Panc1 (cell line): ENCODE measurements around the gene CAPN8. TPM values are rescaled to one million over a fixed set of nuclear protein-coding genes. Genes with fewer than 3 reads are reported as not detected.

Experiments used
- ATAC-seq: fragments of 200-7000 bp; cut with Tn5 transposase; 2 replicates; pipeline ENCODE4 v1.9.1; 2020; ENCODE audit warnings: mild to moderate bottlenecking, moderate library complexity
- BruUV-seq: library from RNA; stranded (reverse); fragments of 400-500 nt; replicated peaks from 2 replicates; lab custom pipeline; 2021; lab: Mats Ljungman, UMichigan
- CTCF ChIA-PET: fragments of 300-600 bp; sonication (Branson Sonifier 250); formaldehyde crosslinking; loops from one replicate; lab custom pipeline; 2022; ENCODE audit warnings: antibody characterized with exemption; lab: Charles Lee
- POLR2A ChIA-PET: fragments of 300-600 bp; sonication (Branson Sonifier 250); formaldehyde crosslinking; loops from one replicate; lab custom pipeline; 2022; ENCODE audit warnings: antibody characterized with exemption; lab: Charles Lee
- DNase-seq: peaks from one replicate; pipeline ENCODE4 v3.0.0-alpha.2; 2010; ENCODE audit warnings: low read depth, low spot score
- H3K27ac ChIP-seq: 2 replicates; pipeline ENCODE4 v1.5.1; 2011; ENCODE audit warnings: mild to moderate bottlenecking, low read length, inconsistent platforms
- H3K27me3 ChIP-seq: fragments of 200-500 bp; sonication (Bioruptor generic); 2 replicates; pipeline ENCODE4 v1.6.0; 2014; ENCODE audit warnings: low read length, inconsistent platforms; ENCODE audit not compliant: control insufficient read depth, insufficient read depth
- H3K36me3 ChIP-seq: fragments of 200-500 bp; sonication (Bioruptor generic); 2 replicates; pipeline ENCODE4 v1.5.1; 2014; ENCODE audit warnings: inconsistent platforms, mild to moderate bottlenecking, low read length, moderate library complexity; ENCODE audit not compliant: control insufficient read depth, insufficient read depth
- H3K4me1 ChIP-seq: 2 replicates; pipeline ENCODE4 v1.5.1; 2011; ENCODE audit warnings: inconsistent platforms, mild to moderate bottlenecking, low read length, moderate library complexity; ENCODE audit not compliant: control insufficient read depth, insufficient read depth
- H3K4me3 ChIP-seq, 2 experiments: 2 replicates each; pipeline ENCODE4 v1.5.1; 2011 to 2012; ENCODE audit warnings: low read depth in 2 of 2, low read length in 2 of 2, mild to moderate bottlenecking in 2 of 2, inconsistent platforms in 1 of 2, moderate library complexity in 1 of 2
- H3K9me3 ChIP-seq: fragments of 200-500 bp; sonication (Bioruptor generic); 2 replicates; pipeline ENCODE4 v1.5.1; 2014; ENCODE audit warnings: low read depth, mild to moderate bottlenecking, inconsistent platforms, low read length, moderate library complexity; ENCODE audit not compliant: control insufficient read depth, insufficient read depth
- POLR2AphosphoS5 ChIP-seq: IDR thresholded peaks from 2 replicates; pipeline ENCODE4 v1.6.1; 2012; ENCODE audit warnings: mild to moderate bottlenecking, low read depth, low read length, moderate library complexity
- SIN3A ChIP-seq: IDR thresholded peaks from 2 replicates; pipeline ENCODE4 v1.6.1; 2012; ENCODE audit warnings: low read depth, mild to moderate bottlenecking, low read length, moderate library complexity, borderline replicate concordance; ENCODE audit not compliant: insufficient read depth
- TCF7L2 ChIP-seq: IDR thresholded peaks from 2 replicates; pipeline ENCODE4 v1.6.1; 2011; ENCODE audit warnings: mild to moderate bottlenecking, low read depth, low read length, inconsistent platforms
- in situ Hi-C: cut with HindIII; loops from 2 replicates; pipeline ENCODE4 v1.10.0; 2016; ENCODE audit warnings: low sequenced_read_pairs, low pct_unique_long_range_greater_than_20kb
- intact Hi-C: fragments of 100-400 bp; cut with micrococcal nuclease; formaldehyde crosslinking; loops from one replicate; pipeline ENCODE4 v1.10.0; 2022; ENCODE audit not compliant: unreplicated experiment
- total RNA-seq: library from RNA; stranded (reverse); gene quantifications from one replicate; pipeline ENCODE4 v1.2.1, GENCODE V29; 2021; ENCODE audit not compliant: unreplicated experiment
- TF ChIP-seq, protein P1 (sequence below), 2 experiments: IDR thresholded peaks; 2 replicates each; pipeline ENCODE4 v1.6.1; 2011 to 2012; ENCODE audit warnings: low read depth in 2 of 2, control low read depth in 1 of 2, low read length in 1 of 2, mild to moderate bottlenecking in 1 of 2, moderate library complexity in 1 of 2; ENCODE audit not compliant: insufficient read depth in 1 of 2
- TF ChIP-seq, protein P2 (sequence below): fragments of 450-650 bp; IDR thresholded peaks from 2 replicates; pipeline ENCODE4 v1.5.1; 2017; ENCODE audit warnings: mild to moderate bottlenecking

CAPN8 gene
- total RNA-seq, 1 experiment from 2014 or later: 0.28 TPM

DNA sequence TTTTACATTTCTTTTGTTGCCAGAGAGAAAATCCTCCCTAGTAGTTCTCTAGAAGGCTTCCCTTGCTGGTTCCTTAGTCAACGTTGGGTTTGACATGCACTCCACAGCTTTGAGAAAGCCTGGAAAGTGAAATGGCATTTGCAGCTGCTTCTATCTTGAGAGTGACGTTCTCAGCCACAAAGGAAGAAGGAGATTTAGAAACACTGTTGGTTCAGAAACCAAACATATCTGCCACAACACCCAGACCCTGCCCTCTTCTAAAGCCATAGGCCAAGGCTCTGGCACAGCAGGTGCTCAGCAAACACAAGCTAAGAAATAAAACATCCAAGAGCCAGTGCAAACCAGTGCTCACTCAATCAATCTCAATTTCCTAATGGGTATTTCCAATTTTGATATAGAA lies 150.9 kb downstream of the CAPN8 start:
- no peak overlapping the region for H3K27ac ChIP-seq
- no peaks in the 10 kb centered on the region for H3K36me3 ChIP-seq
- POLR2A ChIA-PET: no interaction called here
- CTCF ChIA-PET: no interaction called here
- no peak overlapping the region for H3K4me3 ChIP-seq
- DNase-seq (no peak), ATAC-seq (no peak)
- in situ Hi-C loops (no loop called here), intact Hi-C loops (no loop called here)
- no peaks in the 10 kb centered on the region for H3K9me3 ChIP-seq
- no TSS peak for BruUV-seq
- H3K4me1 ChIP-seq: no peaks in the 10 kb centered on the region
- TF ChIP-seq POLR2AphosphoS5 (no peak), TCF7L2 (no peak)
- peaks cover 7% of the 10 kb centered on the region for H3K27me3 ChIP-seq

DNA sequence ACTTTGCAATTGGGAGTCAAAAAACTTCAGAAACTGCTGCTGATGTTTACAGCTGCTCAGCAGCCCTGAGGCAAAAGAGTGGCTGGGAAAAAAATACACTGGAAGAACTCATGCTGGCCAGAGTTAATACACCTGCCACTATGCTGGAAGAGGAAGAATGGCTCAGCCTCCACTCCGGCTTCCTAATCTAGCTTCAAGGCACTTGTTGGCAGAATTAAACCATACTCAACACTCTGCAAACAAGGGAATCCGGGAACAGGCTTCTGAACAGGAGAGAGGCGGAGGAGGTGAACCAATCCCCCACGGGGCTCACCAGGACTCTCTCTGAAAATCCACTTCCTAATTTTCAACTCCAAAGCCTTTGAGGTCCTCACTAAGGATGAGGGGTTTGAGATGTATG lies 152.2 kb downstream of the CAPN8 start:
- CTCF ChIA-PET: no interaction called here

DNA sequence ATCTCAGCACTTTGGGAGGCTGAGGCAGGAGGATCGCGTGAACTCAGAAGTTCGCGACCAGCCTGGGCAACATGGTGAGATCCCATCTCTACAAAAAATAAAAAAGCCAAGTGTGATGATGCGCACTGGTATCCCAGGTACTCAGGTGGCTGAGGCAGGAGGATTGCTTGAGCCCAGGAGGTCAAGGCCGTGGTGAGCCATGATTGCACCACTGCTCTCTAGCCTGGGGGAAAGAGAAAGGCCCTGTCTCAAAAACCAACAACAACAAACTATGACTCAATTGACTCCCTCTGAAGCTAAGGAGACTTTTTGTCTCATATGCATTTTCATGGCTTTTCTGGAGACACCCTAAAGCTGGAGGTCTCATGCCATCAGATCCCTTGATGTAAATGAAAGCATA lies 153.4 kb downstream of the CAPN8 start:
- intact Hi-C loops: no loop called here
- ATAC-seq (no peak), DNase-seq (no peak)
- Histone ChIP-seq H3K27me3 (peaks cover 7% of the 10 kb centered on the region), H3K9me3 (no peaks in the 10 kb centered on the region), H3K27ac (no peak overlapping the region), H3K4me1 (no peaks in the 10 kb centered on the region), H3K36me3 (no peaks in the 10 kb centered on the region), H3K4me3 (no peak overlapping the region)
- no TSS peak for BruUV-seq
- in situ Hi-C loops: no loop called here
- CTCF ChIA-PET: no interaction called here
- POLR2A ChIA-PET: no interaction called here
- TF ChIP-seq TCF7L2 (no peak), POLR2AphosphoS5 (no peak), SIN3A (no peak)
- TF ChIP-seq, protein P1, sequence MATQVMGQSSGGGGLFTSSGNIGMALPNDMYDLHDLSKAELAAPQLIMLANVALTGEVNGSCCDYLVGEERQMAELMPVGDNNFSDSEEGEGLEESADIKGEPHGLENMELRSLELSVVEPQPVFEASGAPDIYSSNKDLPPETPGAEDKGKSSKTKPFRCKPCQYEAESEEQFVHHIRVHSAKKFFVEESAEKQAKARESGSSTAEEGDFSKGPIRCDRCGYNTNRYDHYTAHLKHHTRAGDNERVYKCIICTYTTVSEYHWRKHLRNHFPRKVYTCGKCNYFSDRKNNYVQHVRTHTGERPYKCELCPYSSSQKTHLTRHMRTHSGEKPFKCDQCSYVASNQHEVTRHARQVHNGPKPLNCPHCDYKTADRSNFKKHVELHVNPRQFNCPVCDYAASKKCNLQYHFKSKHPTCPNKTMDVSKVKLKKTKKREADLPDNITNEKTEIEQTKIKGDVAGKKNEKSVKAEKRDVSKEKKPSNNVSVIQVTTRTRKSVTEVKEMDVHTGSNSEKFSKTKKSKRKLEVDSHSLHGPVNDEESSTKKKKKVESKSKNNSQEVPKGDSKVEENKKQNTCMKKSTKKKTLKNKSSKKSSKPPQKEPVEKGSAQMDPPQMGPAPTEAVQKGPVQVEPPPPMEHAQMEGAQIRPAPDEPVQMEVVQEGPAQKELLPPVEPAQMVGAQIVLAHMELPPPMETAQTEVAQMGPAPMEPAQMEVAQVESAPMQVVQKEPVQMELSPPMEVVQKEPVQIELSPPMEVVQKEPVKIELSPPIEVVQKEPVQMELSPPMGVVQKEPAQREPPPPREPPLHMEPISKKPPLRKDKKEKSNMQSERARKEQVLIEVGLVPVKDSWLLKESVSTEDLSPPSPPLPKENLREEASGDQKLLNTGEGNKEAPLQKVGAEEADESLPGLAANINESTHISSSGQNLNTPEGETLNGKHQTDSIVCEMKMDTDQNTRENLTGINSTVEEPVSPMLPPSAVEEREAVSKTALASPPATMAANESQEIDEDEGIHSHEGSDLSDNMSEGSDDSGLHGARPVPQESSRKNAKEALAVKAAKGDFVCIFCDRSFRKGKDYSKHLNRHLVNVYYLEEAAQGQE (IDR thresholded peaks at IDR 0.05; ENCODE audit: insufficient read depth in 1 of 2, low read depth in 2 of 2, low read length in 1 of 2): no peak
- TF ChIP-seq, protein P2, sequence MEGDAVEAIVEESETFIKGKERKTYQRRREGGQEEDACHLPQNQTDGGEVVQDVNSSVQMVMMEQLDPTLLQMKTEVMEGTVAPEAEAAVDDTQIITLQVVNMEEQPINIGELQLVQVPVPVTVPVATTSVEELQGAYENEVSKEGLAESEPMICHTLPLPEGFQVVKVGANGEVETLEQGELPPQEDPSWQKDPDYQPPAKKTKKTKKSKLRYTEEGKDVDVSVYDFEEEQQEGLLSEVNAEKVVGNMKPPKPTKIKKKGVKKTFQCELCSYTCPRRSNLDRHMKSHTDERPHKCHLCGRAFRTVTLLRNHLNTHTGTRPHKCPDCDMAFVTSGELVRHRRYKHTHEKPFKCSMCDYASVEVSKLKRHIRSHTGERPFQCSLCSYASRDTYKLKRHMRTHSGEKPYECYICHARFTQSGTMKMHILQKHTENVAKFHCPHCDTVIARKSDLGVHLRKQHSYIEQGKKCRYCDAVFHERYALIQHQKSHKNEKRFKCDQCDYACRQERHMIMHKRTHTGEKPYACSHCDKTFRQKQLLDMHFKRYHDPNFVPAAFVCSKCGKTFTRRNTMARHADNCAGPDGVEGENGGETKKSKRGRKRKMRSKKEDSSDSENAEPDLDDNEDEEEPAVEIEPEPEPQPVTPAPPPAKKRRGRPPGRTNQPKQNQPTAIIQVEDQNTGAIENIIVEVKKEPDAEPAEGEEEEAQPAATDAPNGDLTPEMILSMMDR: no peak

More for the DNA sequence above, 152.2 kb downstream of the CAPN8 start:
- peaks cover 7% of the 10 kb centered on the region for H3K27me3 ChIP-seq
- BruUV-seq: no TSS peak
- DNase-seq: no peak
- H3K9me3 ChIP-seq: no peaks in the 10 kb centered on the region
- TF ChIP-seq TCF7L2 (no peak), SIN3A (no peak), POLR2AphosphoS5 (no peak)
- TF ChIP-seq, protein P2: no peak
- TF ChIP-seq, protein P1 (IDR thresholded peaks at IDR 0.05; ENCODE audit: insufficient read depth in 1 of 2, low read depth in 2 of 2, low read length in 1 of 2): no peak
- in situ Hi-C loops (no loop called here), intact Hi-C loops (loop anchor here (1.0 kb wide), 1 partner anchor 12 kb away; no protein-coding TSS in a partner anchor)
- no peak overlapping the region for H3K4me3 ChIP-seq
- no peak for ATAC-seq
- no peaks in the 10 kb centered on the region for H3K4me1 ChIP-seq
- H3K27ac ChIP-seq: no peak overlapping the region
- no peaks in the 10 kb centered on the region for H3K36me3 ChIP-seq
- POLR2A ChIA-PET: no interaction called here
